Measurements from ENCODE around the gene CASD1.

GRCh38 chr7:94466516-94466915 lies 43.1 kb upstream of the CASD1 start:
- no peak for TF ChIP-seq CTCF (IDR thresholded peaks at IDR 0.05 in 8 of 11, conservative IDR thresholded peaks at IDR 0.05 in 3 of 11)
- TF ChIP-seq POLR2A (IDR thresholded peaks at IDR 0.05), result no peak
